ENCODE measurements around the gene SH3GL2.

SH3GL2 gene

DNA sequence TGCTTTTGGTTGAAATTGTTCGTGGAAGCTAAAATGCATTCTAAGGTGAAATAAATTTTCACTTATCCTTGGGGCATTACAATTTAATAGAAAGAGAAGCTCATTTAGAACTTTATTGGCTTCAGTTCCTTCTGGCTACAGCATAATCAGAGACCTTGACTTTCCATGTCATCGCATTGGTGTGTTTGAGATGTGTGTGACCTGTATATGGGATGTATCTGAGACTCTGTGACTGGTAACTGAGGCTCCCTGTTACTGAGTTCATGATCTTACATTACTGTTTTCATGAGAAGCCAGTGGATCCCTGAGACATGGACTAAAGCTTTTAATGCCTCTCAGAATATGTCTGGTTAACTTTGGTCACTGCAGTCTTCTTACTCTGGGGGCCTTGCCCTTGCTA lies 32.5 kb downstream of the SH3GL2 start:
- no peak for DNase-seq (ENCODE audit: low spot score)

DNA sequence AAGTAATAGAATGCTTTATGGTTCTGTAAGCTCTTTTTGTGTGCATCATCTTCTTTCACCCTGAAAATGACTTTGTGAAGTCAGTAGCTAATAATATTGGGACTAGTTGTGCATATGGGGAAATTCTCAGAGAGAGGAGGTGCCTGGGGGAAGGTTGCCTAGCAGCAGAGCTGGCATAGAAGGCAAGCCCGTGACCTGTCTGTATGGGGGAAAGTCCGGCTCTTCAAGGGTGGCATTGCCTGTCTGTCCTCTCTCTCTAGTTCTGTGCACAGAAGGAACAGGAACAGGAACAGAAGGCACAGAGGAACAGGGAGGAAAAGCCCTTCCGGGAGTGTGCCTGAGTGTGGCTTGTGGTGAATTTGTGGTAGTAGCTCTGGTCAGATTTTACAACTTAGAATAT lies 33.1 kb downstream of the SH3GL2 start:
- DNase-seq (ENCODE audit: low spot score), result no peak

DNA sequence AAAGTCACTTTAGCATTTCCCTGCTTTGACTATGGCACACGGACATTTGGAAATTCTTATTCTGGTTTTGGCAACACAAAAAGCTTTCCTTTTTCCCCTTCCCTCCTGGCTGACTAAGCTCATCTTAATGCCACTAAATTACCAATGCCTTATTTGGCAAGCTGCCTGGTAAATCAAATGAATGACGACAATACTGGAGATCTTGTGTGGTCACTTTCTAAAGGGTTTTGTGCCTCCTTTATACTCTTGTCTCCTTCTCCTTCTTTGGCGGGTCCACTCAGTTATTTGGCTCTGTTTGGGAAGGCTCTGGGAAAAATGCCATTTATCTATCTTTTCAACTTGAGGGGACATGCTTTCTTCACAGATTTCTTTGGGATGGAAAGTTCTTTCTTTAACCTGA lies 34.9 kb downstream of the SH3GL2 start:
- DNase-seq (ENCODE audit: low spot score), result no peak

DNA sequence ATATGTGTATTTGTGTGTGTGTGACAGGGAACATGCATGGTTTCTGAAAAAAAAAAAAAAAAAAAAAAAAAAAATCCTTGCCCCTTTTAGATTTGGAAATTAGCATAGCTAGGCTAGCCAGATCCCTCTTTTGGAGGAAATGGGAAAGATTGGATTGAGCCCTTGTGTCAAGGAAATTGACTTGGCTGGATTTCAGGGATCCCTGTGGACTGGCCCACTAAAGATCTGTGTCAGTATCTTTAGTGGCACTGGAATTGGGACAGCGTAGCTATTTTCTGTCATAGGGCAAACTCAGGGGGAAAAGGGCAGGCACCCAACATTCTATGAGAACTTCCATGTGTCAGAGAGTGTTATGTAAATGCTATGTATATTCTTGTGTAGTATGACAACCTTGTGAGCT lies 35.4 kb downstream of the SH3GL2 start:
- DNase-seq (ENCODE audit: low spot score), result no peak

DNA sequence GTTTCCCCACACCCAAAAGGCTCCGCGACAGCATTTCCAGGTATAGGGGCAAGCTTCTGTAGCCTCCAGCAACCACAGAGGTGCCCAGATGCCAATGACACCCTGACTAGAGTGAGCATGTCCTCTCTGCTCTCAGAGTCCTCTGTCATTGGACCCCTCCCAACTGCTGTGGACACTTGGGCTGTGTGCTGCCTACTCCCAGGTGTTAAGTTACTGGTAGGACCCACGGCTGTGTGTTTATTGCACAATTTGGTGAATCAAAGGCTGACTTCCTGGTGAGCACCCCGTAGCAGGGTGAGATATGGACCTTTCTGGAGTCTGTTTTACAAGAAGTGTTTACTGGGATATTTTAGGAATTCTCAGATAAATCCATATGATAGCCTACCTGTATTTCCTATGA lies 36.0 kb downstream of the SH3GL2 start:
- no peak for DNase-seq (ENCODE audit: low spot score)

DNA sequence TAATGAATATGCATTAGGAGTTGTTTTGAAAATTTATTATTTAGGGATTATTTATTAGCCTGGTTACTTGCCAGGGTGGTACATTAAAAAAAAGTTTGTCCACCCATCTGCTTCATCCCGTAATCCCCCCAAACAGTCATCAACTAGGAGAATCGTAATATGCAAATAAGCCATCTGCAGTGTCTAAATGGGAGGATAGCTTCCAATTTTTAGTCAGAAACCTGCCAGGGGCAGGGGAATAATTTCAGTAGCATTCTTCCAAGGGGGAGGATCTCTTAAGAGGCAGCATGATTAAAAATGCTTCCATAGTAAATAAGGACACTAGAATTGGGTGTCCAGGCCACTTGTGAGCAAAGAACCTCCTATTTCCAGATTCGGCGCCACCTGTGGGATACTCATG lies 43.3 kb downstream of the SH3GL2 start:
- no peak for DNase-seq (ENCODE audit: low spot score)

DNA sequence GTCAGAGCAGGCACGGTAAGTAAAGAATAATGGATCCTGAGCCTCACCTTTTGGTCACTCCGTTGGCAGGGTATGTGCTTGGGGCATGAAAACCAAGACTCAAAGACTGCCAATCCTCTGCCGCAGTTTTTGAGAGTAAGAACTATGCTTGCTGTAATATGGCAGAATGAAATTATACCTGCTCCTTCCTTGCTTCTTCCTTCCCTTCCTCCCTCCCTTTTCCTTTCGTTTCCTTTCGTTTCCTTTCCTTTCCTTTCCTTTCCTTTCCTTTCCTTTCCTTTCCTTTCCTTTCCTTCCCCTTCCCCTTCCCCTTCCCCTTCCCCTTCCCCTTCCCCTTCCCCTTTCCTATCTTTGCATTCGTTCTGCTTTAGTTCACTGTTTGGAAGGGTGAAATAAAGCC lies 43.9 kb downstream of the SH3GL2 start:
- DNase-seq (ENCODE audit: low spot score), result no peak

DNA sequence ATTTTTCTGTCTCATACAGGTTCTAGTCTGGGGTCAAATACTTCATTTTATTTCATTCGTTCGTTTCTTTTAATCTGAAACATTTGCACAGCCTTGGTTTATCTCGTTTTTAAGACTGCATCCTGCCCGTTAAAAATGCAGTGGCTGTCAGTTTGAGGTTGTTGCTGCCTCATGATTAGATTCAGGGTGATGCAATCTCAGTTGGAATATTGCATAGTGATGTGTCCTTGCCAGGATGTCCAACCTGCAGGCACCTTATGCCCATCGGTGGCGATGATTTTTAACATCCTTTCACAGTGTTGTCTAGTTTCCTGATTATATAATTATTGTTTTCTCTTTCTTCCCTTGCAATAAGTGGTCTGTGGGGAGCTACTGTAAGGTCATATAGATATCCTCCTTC lies 45.1 kb downstream of the SH3GL2 start:
- DNase-seq (ENCODE audit: low spot score), result no peak

DNA sequence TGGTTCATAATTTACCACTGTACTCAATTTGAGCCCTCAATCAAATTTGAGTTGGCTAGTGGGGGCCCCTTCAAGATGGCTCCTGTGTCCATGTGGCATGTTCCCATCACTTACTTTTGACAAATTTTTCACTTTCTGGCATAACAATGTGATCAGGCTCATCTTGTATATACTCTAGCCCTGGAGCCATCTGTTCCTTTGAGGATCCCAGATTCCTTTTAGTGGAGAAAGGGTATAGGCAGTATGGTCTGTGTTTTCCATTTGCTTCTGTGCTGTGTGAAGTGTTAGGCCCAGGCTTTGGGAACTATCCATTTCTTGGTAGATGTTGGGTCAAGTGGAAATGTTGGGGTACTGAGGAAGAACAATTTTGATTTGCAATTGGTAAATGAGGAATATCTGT lies 45.7 kb downstream of the SH3GL2 start:
- no peak for DNase-seq (ENCODE audit: low spot score)

DNA sequence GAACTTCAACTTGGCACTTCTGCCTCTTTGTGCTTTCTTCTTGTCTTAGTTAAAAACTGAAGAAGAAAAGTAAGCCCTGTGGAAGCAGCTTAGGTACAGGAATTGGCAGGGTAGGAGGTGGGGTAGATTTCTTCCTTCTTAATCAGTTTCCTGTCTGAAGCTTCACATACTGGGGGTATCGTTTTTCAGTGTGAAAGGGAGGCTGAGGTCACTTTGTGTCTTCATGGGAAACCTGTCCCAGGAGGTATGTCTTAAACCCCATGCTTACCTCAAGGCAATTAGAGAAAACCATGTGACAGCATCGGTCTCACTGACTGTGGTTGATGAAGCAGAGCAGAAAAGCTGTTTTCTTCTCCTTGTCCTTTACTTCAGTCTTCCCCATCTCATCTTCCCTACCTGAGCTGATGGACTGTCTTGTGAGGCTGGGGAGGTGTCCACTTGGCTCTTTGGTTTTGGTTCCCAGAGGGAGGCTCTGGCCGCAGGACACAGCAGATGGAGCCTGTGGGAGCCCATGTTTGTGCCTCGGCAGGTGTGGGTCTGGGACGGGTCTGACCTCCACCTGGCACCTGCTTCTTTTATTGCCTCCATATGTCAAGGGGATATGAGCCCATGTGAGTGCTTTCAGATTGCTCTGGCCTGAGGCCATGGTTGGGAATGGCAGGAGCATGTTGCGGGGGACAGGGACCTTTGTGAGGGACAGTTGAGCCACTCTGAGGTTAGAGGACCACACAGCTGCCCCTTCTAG lies 47.0 kb downstream of the SH3GL2 start:
- DNase-seq (ENCODE audit: low spot score), result no peak

DNA sequence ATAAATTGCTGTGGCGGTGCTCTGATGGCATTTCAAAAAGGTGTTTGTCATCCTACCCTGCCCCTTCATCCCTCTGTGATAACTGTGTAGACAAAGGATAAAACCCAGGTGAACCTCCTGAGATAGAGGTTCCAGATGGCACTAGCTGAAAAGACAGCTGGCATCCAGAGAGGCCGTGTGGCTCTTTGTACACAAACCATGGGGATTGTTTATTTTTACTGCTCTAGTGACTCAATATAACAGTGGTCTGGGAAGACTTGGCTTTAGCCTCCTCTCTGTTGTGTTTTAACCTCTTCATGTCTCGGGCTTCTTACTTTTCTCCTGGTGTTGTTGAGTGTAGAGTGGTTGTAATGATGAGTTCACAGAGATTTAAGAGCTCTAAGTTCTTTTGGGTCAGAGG lies 48.8 kb downstream of the SH3GL2 start:
- DNase-seq (ENCODE audit: low spot score), result no peak

DNA sequence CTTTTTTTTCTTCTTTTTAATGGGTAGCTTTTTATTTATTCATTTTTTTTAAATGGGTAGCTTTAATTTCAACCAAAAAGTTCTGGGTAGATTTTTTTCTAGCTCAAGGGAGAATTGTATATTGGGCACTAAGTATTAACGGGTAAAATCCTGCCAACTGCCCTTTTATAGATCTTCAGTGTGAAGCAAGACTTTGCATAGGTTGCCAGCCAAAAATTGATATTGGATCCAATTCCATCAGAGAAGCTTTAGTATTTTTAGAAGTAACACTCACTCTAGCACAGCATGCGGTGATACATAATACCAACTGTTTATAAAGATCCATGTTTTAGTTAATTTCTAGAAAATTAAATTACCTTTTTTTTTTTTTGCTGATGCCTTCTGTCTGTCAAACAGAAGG lies 49.8 kb downstream of the SH3GL2 start:
- no peak for DNase-seq (ENCODE audit: low spot score)

DNA sequence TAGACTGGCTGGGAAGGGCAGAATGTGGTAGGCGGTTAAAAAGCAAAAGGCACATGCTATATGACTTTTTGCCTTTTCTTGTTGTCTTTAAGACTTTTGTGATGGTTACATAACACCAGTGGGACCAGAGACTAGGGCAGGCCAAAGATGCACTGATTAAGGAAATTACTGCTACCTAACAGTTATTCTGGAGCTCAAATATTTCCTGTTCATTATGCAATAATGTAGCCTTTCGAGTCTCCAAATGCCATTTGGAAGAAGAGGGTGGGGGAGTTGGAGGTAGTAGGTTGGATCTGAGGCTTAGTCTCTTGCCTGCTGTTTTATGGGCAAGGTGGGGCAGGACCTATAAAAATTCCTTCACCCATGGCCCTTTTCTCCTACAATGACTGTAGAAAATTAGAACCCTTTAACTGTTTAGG lies 51.7 kb downstream of the SH3GL2 start:
- DNase-seq (ENCODE audit: low spot score), result no peak

DNA sequence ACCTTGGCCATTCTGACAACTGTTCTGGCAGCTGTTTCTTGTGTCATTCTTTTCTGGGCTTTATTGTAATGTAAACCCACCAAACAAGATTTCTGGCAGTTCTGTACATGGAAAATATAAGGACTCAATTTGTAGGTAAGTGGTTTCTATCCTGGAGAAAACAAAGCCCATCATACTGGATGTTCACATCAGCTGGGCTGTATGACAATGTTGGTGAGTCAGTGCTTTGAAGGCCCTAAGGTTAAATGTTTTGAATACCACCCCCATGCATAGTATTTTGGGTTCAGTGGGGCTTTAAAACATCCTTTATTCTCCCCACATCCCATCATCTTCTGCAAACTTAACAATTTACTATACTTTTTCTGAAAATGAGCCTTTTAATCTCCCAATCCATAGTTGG lies 52.5 kb downstream of the SH3GL2 start:
- no peak for DNase-seq (ENCODE audit: low spot score)

DNA sequence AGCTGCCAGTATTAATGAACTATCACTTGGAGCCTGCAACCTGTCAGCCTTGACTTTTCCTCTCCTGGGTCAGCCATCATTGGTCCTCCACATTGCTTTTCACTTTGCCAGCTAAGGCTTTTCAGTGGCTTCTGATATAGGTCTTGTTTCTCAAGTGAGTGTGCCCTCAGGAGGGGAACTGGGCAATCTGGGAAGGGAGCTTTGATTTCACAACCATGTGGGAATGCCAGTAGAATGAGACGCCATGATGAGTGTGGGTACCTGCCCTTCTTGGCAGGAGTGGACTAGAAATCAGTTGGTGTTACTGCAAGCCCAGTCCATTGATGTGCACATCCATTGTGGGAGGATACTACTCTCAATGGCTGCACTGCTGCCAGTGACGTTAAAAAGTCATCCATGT lies 54.1 kb downstream of the SH3GL2 start:
- no peak for DNase-seq (ENCODE audit: low spot score)

DNA sequence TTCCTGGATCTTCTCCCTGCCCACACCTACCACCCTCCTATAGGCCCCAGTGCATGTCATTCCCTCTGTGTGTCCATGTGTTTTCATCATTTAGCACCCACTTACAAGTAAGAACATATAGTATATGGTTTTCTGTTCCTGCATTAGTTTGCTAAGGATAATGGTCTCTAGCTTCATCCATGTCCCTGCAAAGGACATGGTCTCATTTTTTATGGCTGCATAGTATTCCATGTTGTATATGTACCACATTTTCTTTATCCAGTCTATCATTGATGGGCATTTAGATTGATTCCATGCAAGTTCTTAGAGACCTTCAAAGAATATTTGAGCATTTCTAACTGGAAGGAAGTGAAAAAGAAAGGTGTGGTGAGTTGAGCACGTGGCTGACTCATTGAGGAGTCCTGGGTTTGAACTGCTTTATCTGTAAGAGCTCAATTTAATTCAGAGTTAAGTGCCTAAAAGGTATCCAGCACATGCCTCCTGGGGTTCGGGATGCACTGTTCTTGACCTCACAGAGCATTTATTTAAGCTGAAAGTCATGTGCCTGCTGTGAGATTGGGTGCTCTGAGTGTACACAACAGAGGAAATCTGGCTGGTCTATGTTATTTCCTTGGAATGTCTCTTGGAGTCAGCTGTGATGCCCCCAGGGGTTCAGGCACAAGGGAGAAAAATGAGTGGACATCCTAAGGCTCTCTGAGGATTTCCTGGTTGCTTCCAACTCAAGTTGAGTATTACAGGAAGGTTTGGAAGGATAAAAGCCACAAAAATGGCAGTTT lies 56.4 kb downstream of the SH3GL2 start:
- no peak for DNase-seq (ENCODE audit: low spot score)

DNA sequence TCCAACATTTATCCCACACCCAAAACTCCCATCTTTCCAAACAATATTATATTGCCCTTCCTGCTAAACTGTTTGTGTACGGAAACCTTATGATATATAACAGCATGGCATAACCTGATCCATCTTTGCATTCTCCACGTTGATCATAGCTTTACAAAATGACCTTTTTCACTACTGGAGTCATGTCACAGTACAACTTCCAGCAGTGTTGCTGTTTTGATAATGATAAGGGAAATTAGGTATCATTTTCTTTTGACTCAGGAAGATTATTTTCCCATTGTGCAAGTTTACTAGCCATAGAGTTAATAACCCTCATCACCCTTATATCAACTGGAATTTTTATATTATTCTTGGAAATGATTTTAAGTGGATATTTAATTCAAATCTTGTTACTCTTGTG lies 57.5 kb downstream of the SH3GL2 start:
- DNase-seq (ENCODE audit: low spot score), result no peak

DNA sequence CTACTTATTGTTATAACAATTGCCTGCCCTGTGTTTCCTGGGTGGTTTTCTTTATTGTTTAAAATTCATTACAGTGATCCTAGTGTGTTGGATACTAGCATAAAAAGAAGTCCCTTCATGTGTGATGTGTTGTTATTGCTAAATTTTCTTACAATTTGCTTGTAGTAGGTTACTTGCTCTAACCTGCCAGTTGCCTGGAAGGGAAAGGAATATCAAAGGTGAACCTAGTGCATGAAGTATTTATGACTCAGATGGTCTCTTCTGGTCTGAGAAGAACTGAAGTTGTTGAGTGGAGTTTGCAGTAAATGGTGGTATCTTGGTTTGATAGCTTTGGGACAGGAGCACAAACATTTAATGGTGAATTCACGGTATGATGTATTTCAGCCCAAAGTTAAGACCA lies 58.0 kb downstream of the SH3GL2 start:
- no peak for DNase-seq (ENCODE audit: low spot score)

DNA sequence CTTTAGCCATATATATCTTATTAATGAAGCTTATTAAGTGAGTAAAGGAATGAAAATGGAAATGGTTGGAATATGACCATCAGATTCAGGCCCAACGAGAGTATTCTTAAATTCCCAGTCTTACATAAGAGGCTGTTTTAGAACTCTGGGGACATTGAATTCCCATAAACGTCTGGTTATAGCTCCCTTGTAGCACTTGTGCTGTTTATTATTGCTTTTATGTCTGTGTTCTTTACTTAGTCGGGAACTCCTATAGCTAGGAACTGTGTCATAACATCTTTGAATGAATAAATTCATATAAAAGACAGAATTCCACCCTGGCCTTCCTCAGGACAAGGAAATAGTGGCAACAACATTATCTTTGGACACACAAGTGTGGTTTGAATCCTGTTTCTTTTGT lies 58.4 kb downstream of the SH3GL2 start:
- DNase-seq (ENCODE audit: low spot score), result no peak

DNA sequence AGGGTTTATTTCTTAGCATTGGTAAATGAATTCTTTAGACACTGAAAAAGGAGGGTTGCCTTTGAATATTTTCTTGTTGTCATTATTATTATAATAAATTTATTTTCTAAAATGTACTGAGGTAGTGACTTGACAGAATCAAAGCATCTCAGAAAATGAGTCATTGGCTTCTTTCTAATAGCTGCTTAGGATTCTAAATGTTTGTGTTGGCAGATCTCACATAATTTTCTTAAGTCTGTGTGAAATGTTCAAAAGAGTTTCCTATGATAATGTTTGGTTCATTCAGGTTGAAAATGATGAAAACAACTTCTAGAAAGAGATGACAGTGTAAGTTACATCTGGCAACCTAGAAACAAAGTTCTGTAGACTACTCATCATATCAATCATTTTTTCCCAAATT lies 69.7 kb downstream of the SH3GL2 start:
- no peak for DNase-seq (ENCODE audit: low spot score)

DNA sequence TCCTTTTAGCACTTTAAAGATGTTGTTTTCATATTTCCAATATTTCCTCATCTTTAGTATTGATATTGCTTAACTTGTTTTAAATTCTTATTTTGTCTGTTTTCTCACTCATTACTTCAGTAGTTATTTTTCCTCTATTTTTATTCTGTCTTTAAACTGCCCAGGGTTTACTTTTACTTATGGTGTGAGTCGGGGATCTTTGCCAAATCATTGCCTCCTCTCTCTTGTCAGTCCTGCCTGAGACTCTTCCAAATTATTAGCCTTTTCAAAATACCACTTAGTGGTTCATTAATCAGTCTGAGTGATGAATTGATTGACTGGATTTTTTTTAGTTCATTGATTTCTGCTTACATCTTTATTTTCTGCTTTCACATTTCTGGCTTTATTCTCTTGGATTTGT lies 72.9 kb downstream of the SH3GL2 start:
- DNase-seq (ENCODE audit: low spot score), result no peak

DNA sequence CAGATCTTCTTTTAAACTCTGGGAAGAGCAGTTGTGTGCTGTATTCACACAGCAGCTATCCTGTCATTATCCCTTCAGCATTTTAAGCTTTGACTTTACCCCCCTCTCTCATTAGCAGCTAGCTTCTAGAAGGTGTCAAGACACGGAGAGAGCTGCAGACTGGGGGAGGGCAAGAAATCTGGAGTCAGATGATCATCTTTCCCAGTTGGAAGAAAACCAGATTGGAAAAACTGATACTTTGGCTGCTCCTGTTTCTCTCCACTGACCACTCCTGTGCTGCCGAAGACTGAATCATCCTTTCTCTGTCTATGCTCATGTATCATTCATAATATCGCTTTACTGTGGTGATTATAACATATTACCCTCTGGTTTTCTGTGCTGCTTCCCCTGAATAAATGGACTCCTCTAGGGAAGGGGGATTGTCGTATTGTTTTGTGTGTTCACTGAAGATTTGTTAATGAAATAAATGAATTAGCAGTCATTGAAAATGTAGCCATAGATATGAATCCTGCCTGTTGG lies 75.1 kb downstream of the SH3GL2 start:
- no peak for DNase-seq (ENCODE audit: low spot score)

DNA sequence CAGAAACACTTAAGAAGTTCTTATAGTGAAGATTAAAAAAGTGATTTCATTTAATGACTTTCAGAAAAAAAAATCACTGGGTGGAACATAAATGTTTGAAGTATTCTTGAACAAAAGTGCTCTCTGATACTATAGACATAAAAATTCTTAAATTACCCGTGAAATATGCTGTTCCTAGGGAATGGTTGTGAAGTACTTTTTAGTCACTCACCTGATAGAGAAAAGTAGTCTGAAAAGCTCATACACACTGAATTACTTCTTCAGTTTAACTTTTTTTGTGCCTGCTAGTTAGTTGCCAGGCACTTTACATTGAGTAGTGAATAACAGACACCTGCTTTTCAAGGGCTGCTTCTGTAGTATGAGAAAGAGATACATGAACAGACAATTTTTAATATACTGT lies 78.0 kb downstream of the SH3GL2 start:
- no peak for DNase-seq (ENCODE audit: low spot score)

DNA sequence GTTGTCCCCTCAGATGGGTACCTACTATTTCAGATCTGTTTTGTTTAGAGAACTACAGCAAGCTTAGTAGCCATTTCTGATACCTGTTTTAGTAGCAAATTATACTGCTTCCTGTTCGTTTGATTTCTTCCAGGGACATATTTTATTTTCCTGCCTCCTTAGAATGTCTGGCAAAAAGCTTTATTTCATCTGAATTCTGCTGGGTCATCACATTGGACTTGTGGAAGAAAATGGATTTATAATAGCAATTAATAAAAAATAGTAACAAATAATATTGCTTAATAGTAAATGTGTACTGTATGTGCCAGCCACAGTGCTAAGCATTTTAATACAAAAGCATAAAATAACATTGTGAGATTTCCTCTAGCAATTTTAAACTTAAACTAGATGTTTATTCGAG lies 79.4 kb downstream of the SH3GL2 start:
- no peak for DNase-seq (ENCODE audit: low spot score)

All from ecto neural progenitor cell (in vitro differentiated cells).